Progenitor cell of endocrine pancreas (in vitro differentiated cells): ENCODE measurements around the gene CLCNKB. TPM values are rescaled to one million over a fixed set of nuclear protein-coding genes. Genes with fewer than 3 reads are reported as not detected.
A peak's percentile ranks its signal among the peaks of the same experiment; 100 is the strongest.
"Not testable (repeated sequence)": the region's sequence is repeated elsewhere in the genome, so short reads cannot be mapped to it uniquely, and the experiment has no call there.

ENCODE experiments used
- DNase-seq: peaks from one replicate; pipeline ENCODE4 v3.0.0; 2021; ENCODE audit warnings: low spot score; ENCODE audit not compliant: unreplicated experiment
- H3K27ac Mint-ChIP-seq: 2 replicates; pipeline ENCODE4 v1.8.0; 2021; ENCODE audit warnings: mild to moderate bottlenecking, moderate library complexity, mixed read lengths
- H3K27me3 Mint-ChIP-seq: 2 replicates; pipeline ENCODE4 v1.8.0; 2021; ENCODE audit warnings: mixed read lengths
- H3K36me3 Mint-ChIP-seq: 2 replicates; pipeline ENCODE4 v1.8.0; 2022; ENCODE audit warnings: mixed read lengths; ENCODE audit not compliant: insufficient read depth
- H3K4me1 Mint-ChIP-seq: 2 replicates; pipeline ENCODE4 v1.8.0; 2021; ENCODE audit warnings: low read depth, mixed read lengths
- H3K4me3 Mint-ChIP-seq: 2 replicates; pipeline ENCODE4 v1.8.0; 2021; ENCODE audit warnings: low read depth, mild to moderate bottlenecking, moderate library complexity, mixed read lengths
- H3K9me3 Mint-ChIP-seq: 2 replicates; pipeline ENCODE4 v1.8.0; 2021; ENCODE audit warnings: low read depth, mixed read lengths
- CTCF ChIP-seq: fragments of 200-600 bp; sonication (generic); IDR thresholded peaks from one replicate; pipeline ENCODE4 v1.5.0; 2021; ENCODE audit warnings: antibody characterized with exemption, mild to moderate bottlenecking; ENCODE audit not compliant: unreplicated experiment
- total RNA-seq: library from RNA; stranded (reverse); gene quantifications from 2 replicates; pipeline ENCODE4 v1.2.1, GENCODE V29; 2021

The CLCNKB gene
- total RNA-seq, 1 donor from 2014 or later = 1.5 TPM

- H3K27me3 Mint-ChIP-seq = peaks cover 12% of the 10 kb centered on the region
- peak overlapping the region; percentile 67 for H3K4me3 Mint-ChIP-seq
- TF ChIP-seq CTCF = peak; percentile 27
- peaks cover 4% of the 10 kb centered on the region for H3K4me1 Mint-ChIP-seq
- no peaks in the 10 kb centered on the region for H3K36me3 Mint-ChIP-seq
- H3K27ac Mint-ChIP-seq = peak overlapping the region; percentile 62
- peak; percentile 80 for DNase-seq
- no peaks in the 10 kb centered on the region for H3K9me3 Mint-ChIP-seq
Measured at GRCh38 chr1:16048573-16049189, 5.1 kb downstream of the CLCNKB start.

GRCh38 chr1:16050328-16050727 lies 6.7 kb downstream of the CLCNKB start:
- Mint-ChIP-seq H3K27ac (peak overlapping the region; percentile 64), H3K9me3 (no peaks in the 10 kb centered on the region), H3K4me1 (peaks cover 4% of the 10 kb centered on the region), H3K4me3 (no peak overlapping the region), H3K36me3 (no peaks in the 10 kb centered on the region), H3K27me3 (peaks cover 12% of the 10 kb centered on the region)
- no peak for TF ChIP-seq CTCF
- DNase-seq = no peak

GRCh38 chr1:16051039-16051438 lies 7.5 kb downstream of the CLCNKB start:
- TF ChIP-seq CTCF = no peak
- H3K27me3 Mint-ChIP-seq = peaks cover 9% of the 10 kb centered on the region
- no peak overlapping the region for H3K4me3 Mint-ChIP-seq
- peaks cover 7% of the 10 kb centered on the region for H3K4me1 Mint-ChIP-seq
- no peaks in the 10 kb centered on the region for H3K36me3 Mint-ChIP-seq
- DNase-seq = no peak
- no peaks in the 10 kb centered on the region for H3K9me3 Mint-ChIP-seq
- no peak overlapping the region for H3K27ac Mint-ChIP-seq

GRCh38 chr1:16051949-16052348 lies 8.4 kb downstream of the CLCNKB start:
- H3K4me3 Mint-ChIP-seq, H3K4me1 Mint-ChIP-seq, H3K27ac Mint-ChIP-seq, H3K27me3 Mint-ChIP-seq, H3K36me3 Mint-ChIP-seq, H3K9me3 Mint-ChIP-seq, DNase-seq: not testable (repeated sequence)

- Mint-ChIP-seq H3K27me3 (no peaks in the 10 kb centered on the region), H3K36me3 (no peaks in the 10 kb centered on the region), H3K27ac (no peak overlapping the region), H3K9me3 (no peaks in the 10 kb centered on the region), H3K4me1 (peaks cover 7% of the 10 kb centered on the region), H3K4me3 (no peak overlapping the region)
- no peak for TF ChIP-seq CTCF
- no peak for DNase-seq
Measured at GRCh38 chr1:16053781-16054502, 10.4 kb downstream of the CLCNKB start.
